ENCODE results near the gene SHROOM4. TPM values are rescaled to one million over a fixed set of nuclear protein-coding genes. Genes with fewer than 3 reads are reported as not detected.

The SHROOM4 gene
- total and polyA plus RNA-seq, 4 donors: 0.62 to 2.3 (median 0.93) TPM

DNA sequence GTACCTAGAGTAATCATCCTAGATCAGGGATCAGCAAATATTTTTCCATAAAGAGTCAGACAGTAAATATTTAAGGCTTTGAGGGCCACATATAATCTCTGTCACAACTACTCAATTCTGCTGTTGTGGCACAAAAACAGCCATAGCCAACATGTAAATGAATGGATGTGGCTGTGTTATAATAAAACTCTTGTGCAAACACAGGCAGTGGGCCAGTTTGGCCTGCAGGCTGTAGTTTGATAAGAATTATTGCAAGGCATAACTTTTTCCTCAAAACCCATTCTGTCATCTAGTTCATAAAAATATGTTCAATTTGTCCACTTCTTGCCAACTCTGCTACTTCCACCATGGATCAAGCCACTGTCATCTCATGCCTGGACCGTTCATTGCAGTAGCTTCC is 39.4 kb upstream of the SHROOM4 start:
- Histone ChIP-seq H3K9ac (ENCODE audit: low read depth in 1 of 2, low read length in 2 of 2) (no peak overlapping the region), H3K9me3 (ENCODE audit: control insufficient read depth in 4 of 4, low read length in 3 of 4) (peaks cover 0 to 6% (median 0%) of the 10 kb centered on the region in 4 donors), H3K4me1 (ENCODE audit: control insufficient read depth in 4 of 4, insufficient read depth in 4 of 4, low read length in 3 of 4) (peaks cover 0 to 9% (median 6%) of the 10 kb centered on the region in 4 donors), H3K4me3 (ENCODE audit: low read depth in 1 of 3, low read length in 3 of 3) (no peak overlapping the region), H3K27me3 (ENCODE audit: control insufficient read depth in 4 of 4, insufficient read depth in 4 of 4, low read length in 3 of 4) (no peaks in the 10 kb centered on the region), H3K27ac (ENCODE audit: low read depth in 1 of 2, low read length in 2 of 2) (no peak overlapping the region), H3K36me3 (ENCODE audit: control insufficient read depth in 4 of 4, insufficient read depth in 3 of 4, low read depth in 1 of 4, low read length in 3 of 4) (no peaks in the 10 kb centered on the region)
- 51% methylated on average over 1 of the region's 1 CpG for WGBS
- DNase-seq (ENCODE audit: low spot score): no peak
- TF ChIP-seq SP1 (IDR thresholded peaks at IDR 0.05): no peak
- TF ChIP-seq, protein P1, sequence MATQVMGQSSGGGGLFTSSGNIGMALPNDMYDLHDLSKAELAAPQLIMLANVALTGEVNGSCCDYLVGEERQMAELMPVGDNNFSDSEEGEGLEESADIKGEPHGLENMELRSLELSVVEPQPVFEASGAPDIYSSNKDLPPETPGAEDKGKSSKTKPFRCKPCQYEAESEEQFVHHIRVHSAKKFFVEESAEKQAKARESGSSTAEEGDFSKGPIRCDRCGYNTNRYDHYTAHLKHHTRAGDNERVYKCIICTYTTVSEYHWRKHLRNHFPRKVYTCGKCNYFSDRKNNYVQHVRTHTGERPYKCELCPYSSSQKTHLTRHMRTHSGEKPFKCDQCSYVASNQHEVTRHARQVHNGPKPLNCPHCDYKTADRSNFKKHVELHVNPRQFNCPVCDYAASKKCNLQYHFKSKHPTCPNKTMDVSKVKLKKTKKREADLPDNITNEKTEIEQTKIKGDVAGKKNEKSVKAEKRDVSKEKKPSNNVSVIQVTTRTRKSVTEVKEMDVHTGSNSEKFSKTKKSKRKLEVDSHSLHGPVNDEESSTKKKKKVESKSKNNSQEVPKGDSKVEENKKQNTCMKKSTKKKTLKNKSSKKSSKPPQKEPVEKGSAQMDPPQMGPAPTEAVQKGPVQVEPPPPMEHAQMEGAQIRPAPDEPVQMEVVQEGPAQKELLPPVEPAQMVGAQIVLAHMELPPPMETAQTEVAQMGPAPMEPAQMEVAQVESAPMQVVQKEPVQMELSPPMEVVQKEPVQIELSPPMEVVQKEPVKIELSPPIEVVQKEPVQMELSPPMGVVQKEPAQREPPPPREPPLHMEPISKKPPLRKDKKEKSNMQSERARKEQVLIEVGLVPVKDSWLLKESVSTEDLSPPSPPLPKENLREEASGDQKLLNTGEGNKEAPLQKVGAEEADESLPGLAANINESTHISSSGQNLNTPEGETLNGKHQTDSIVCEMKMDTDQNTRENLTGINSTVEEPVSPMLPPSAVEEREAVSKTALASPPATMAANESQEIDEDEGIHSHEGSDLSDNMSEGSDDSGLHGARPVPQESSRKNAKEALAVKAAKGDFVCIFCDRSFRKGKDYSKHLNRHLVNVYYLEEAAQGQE (IDR thresholded peaks at IDR 0.05): no peak
- TF ChIP-seq NR2F2 (IDR thresholded peaks at IDR 0.05): no peak
- no peak for TF ChIP-seq HNF4G (IDR thresholded peaks at IDR 0.05)
- TF ChIP-seq MAX (IDR thresholded peaks at IDR 0.05): no peak
- no peak for TF ChIP-seq RXRA (IDR thresholded peaks at IDR 0.05)
- TF ChIP-seq FOXA2 (IDR thresholded peaks at IDR 0.05): no peak

DNA sequence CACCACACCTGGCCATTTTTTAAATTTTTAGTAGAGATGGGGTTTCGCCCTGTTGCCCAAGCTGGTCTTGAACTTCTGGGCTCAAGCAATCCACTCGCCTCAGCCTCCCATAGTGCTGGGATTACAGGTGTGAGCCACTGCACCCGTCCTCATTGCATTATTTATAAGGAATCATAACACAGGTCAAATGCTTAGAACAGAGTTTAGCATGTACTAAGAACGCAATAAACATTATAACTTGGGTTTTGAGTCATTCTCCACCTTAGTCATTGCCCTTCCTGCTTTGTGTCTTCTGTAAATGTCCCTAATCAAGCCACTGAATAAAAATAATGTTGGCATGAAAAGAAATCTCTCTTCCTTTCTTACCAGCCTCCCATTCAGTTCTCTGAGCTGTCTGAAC is 38.5 kb upstream of the SHROOM4 start:
- TF ChIP-seq TAF1 (conservative IDR thresholded peaks at IDR 0.05) (no peak), HNF4G (IDR thresholded peaks at IDR 0.05) (no peak)
- Histone ChIP-seq H3K27ac (ENCODE audit: low read depth in 1 of 2, low read length in 2 of 2) (no peak overlapping the region), H3K9ac (ENCODE audit: low read depth in 1 of 2, low read length in 2 of 2) (no peak overlapping the region), H3K36me3 (ENCODE audit: control insufficient read depth in 4 of 4, insufficient read depth in 3 of 4, low read depth in 1 of 4, low read length in 3 of 4) (no peaks in the 10 kb centered on the region), H3K4me1 (ENCODE audit: control insufficient read depth in 4 of 4, insufficient read depth in 4 of 4, low read length in 3 of 4) (peaks cover 0 to 9% (median 6%) of the 10 kb centered on the region in 4 donors), H3K9me3 (ENCODE audit: control insufficient read depth in 4 of 4, low read length in 3 of 4) (peaks cover 0 to 6% (median 0%) of the 10 kb centered on the region in 4 donors), H3K27me3 (ENCODE audit: control insufficient read depth in 4 of 4, insufficient read depth in 4 of 4, low read length in 3 of 4) (no peaks in the 10 kb centered on the region), H3K4me3 (ENCODE audit: low read depth in 1 of 3, low read length in 3 of 3) (no peak overlapping the region)
- no peak for DNase-seq (ENCODE audit: low spot score)
- 94% methylated on average over 4 of the region's 4 CpGs for WGBS

GRCh38 chrX:50842221-50842620 is 28.2 kb upstream of the SHROOM4 start:
- H3K36me3 ChIP-seq (ENCODE audit: control insufficient read depth in 4 of 4, insufficient read depth in 3 of 4, low read depth in 1 of 4, low read length in 3 of 4): no peaks in the 10 kb centered on the region
- H3K27ac ChIP-seq (ENCODE audit: low read depth in 1 of 2, low read length in 2 of 2): no peak overlapping the region
- no peak overlapping the region for H3K4me3 ChIP-seq (ENCODE audit: low read depth in 1 of 3, low read length in 3 of 3)
- no peak overlapping the region for H3K9ac ChIP-seq (ENCODE audit: low read depth in 1 of 2, low read length in 2 of 2)
- 73% methylated on average over 4 of the region's 4 CpGs for WGBS
- peaks cover 0 to 2% (median 0%) of the 10 kb centered on the region in 4 donors for H3K27me3 ChIP-seq (ENCODE audit: control insufficient read depth in 4 of 4, insufficient read depth in 4 of 4, low read length in 3 of 4)
- no peak for TF ChIP-seq FOXA2 (IDR thresholded peaks at IDR 0.05)
- no peak for TF ChIP-seq SP1 (IDR thresholded peaks at IDR 0.05)
- TF ChIP-seq, protein P2, sequence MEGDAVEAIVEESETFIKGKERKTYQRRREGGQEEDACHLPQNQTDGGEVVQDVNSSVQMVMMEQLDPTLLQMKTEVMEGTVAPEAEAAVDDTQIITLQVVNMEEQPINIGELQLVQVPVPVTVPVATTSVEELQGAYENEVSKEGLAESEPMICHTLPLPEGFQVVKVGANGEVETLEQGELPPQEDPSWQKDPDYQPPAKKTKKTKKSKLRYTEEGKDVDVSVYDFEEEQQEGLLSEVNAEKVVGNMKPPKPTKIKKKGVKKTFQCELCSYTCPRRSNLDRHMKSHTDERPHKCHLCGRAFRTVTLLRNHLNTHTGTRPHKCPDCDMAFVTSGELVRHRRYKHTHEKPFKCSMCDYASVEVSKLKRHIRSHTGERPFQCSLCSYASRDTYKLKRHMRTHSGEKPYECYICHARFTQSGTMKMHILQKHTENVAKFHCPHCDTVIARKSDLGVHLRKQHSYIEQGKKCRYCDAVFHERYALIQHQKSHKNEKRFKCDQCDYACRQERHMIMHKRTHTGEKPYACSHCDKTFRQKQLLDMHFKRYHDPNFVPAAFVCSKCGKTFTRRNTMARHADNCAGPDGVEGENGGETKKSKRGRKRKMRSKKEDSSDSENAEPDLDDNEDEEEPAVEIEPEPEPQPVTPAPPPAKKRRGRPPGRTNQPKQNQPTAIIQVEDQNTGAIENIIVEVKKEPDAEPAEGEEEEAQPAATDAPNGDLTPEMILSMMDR (IDR thresholded peaks at IDR 0.05; ENCODE audit: low read depth, low read length, missing input control): no peak
- no peak for TF ChIP-seq EGR1 (IDR thresholded peaks at IDR 0.05; ENCODE audit: low read depth in 2 of 2)
- TF ChIP-seq YY1 (IDR thresholded peaks at IDR 0.05): no peak
- no peaks in the 10 kb centered on the region for H3K9me3 ChIP-seq (ENCODE audit: control insufficient read depth in 4 of 4, low read length in 3 of 4)
- no peak for DNase-seq (ENCODE audit: low spot score)
- no peaks in the 10 kb centered on the region for H3K4me1 ChIP-seq (ENCODE audit: control insufficient read depth in 4 of 4, insufficient read depth in 4 of 4, low read length in 3 of 4)

Data from liver (tissue), 9 donors.